Ishikawa (cell line): ENCODE measurements around the gene TSR1.

Experiments used
- CEBPB ChIP-seq: IDR thresholded peaks from 2 replicates; pipeline ENCODE4 v1.6.1; 2012
- CREB1 ChIP-seq: IDR thresholded peaks from 2 replicates; pipeline ENCODE4 v1.6.1; 2012; ENCODE audit warnings: low read depth
- EGR1 ChIP-seq: IDR thresholded peaks from 2 replicates; pipeline ENCODE4 v1.6.1; 2012
- EP300 ChIP-seq: IDR thresholded peaks from 2 replicates; pipeline ENCODE4 v1.6.1; 2012; ENCODE audit warnings: borderline replicate concordance
- FOXM1 ChIP-seq: IDR thresholded peaks from 2 replicates; pipeline ENCODE4 v1.6.1; 2012; ENCODE audit warnings: low read depth, borderline replicate concordance
- NFIC ChIP-seq: IDR thresholded peaks from 2 replicates; pipeline ENCODE4 v1.6.1; 2012
- RAD21 ChIP-seq: IDR thresholded peaks from 2 replicates; pipeline ENCODE4 v1.6.1; 2012; ENCODE audit warnings: low read depth
- TAF1 ChIP-seq: IDR thresholded peaks from 2 replicates; pipeline ENCODE4 v1.6.1; 2012; ENCODE audit warnings: low read depth, mild to moderate bottlenecking
- TCF12 ChIP-seq: IDR thresholded peaks from 2 replicates; pipeline ENCODE4 v1.6.1; 2012; ENCODE audit warnings: low read depth
- TEAD4 ChIP-seq: IDR thresholded peaks from 2 replicates; pipeline ENCODE4 v1.6.1; 2012
- YY1 ChIP-seq: IDR thresholded peaks from 2 replicates; pipeline ENCODE4 v1.6.1; 2012; ENCODE audit warnings: low read depth
- ZBTB7A ChIP-seq: IDR thresholded peaks from 2 replicates; pipeline ENCODE4 v1.6.1; 2012; ENCODE audit warnings: low read depth
- TF ChIP-seq, protein P1 (sequence below): IDR thresholded peaks from 2 replicates; pipeline ENCODE4 v1.6.1; 2012
- TF ChIP-seq, protein P2 (sequence below): IDR thresholded peaks from 2 replicates; pipeline ENCODE4 v1.6.1; 2012; ENCODE audit warnings: low read depth, mild to moderate bottlenecking
- TF ChIP-seq, protein P3 (sequence below): IDR thresholded peaks from 2 replicates; pipeline ENCODE4 v1.6.1; 2012

The TSR1 gene

DNA sequence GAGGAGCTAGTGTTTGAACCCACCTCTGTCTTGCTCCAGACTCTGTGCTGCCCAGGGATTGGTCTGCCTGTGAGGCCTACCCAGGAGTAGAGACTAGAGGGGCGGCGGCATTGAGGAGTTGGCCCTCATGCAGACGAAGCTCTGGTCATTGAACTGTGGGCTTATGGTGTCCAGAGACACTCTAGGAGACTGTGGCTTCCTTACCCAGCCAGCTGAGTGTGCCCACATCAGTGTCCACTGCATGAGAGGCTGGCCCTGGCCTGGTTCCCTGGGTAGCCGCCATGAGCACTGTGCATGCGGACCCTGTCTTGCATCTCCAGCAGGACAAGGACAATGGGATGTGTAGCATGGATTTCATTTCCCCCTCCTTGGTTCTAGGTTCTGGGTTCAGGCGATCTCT, 15.0 kb upstream of the TSR1 start:
- no peak for TF ChIP-seq ZBTB7A
- TF ChIP-seq, protein P1, sequence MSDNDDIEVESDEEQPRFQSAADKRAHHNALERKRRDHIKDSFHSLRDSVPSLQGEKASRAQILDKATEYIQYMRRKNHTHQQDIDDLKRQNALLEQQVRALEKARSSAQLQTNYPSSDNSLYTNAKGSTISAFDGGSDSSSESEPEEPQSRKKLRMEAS, result no peak
- TF ChIP-seq, protein P2, sequence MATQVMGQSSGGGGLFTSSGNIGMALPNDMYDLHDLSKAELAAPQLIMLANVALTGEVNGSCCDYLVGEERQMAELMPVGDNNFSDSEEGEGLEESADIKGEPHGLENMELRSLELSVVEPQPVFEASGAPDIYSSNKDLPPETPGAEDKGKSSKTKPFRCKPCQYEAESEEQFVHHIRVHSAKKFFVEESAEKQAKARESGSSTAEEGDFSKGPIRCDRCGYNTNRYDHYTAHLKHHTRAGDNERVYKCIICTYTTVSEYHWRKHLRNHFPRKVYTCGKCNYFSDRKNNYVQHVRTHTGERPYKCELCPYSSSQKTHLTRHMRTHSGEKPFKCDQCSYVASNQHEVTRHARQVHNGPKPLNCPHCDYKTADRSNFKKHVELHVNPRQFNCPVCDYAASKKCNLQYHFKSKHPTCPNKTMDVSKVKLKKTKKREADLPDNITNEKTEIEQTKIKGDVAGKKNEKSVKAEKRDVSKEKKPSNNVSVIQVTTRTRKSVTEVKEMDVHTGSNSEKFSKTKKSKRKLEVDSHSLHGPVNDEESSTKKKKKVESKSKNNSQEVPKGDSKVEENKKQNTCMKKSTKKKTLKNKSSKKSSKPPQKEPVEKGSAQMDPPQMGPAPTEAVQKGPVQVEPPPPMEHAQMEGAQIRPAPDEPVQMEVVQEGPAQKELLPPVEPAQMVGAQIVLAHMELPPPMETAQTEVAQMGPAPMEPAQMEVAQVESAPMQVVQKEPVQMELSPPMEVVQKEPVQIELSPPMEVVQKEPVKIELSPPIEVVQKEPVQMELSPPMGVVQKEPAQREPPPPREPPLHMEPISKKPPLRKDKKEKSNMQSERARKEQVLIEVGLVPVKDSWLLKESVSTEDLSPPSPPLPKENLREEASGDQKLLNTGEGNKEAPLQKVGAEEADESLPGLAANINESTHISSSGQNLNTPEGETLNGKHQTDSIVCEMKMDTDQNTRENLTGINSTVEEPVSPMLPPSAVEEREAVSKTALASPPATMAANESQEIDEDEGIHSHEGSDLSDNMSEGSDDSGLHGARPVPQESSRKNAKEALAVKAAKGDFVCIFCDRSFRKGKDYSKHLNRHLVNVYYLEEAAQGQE, result no peak
- no peak for TF ChIP-seq CEBPB
- TF ChIP-seq CREB1, result no peak
- no peak for TF ChIP-seq RAD21
- TF ChIP-seq TEAD4, result no peak
- TF ChIP-seq, protein P3, sequence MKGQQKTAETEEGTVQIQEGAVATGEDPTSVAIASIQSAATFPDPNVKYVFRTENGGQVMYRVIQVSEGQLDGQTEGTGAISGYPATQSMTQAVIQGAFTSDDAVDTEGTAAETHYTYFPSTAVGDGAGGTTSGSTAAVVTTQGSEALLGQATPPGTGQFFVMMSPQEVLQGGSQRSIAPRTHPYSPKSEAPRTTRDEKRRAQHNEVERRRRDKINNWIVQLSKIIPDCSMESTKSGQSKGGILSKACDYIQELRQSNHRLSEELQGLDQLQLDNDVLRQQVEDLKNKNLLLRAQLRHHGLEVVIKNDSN, result no peak
- TF ChIP-seq FOXM1, result no peak
- no peak for TF ChIP-seq EGR1
- TF ChIP-seq TAF1, result no peak
- no peak for TF ChIP-seq NFIC
- TF ChIP-seq YY1, result no peak
- no peak for TF ChIP-seq EP300
- no peak for TF ChIP-seq TCF12

DNA sequence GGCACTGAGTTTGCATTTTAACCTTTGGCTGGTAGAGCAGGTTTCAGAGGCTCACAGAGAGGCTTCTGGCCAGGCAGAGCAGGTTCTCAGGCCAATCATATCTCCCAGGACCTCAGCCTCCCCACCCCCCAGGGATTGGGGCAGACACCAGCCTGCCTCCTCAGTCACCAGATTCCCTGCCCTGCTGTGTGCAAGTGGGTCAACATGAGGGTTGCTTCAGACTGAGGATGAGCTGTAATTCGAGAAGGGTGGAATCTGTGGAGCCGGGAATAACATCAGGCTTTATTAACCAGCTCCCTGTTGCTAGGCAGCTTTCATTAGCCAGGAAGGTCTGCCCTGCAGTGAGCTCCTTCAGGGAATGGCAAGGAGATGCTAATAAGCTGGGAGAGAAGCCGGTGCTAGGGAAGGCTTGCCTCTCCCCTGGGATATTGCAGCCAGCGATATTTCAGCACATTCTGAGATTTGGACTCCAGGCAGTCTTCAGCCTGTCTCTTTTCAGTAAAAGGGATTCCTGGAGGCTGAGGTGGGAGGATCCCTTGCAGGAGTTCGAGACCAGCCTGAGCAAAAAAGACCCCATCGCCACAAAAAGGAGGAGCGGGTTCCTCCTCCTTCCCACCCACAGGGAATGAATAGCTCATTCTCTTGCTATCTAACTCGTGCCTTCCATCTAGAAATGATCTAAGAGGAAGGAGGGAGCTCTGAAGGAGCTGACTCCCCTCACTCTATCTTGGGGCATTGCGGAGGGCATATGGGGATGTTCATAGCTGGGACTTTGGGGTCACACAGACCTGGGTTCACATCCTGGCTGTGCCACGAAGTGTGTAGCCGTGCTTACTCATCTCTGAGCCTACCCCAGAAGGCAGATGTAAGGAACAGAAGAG, 11.8 kb upstream of the TSR1 start:
- TF ChIP-seq ZBTB7A, result no peak
- TF ChIP-seq EP300, result no peak
- no peak for TF ChIP-seq TCF12
- TF ChIP-seq RAD21, result no peak
- no peak for TF ChIP-seq EGR1
- no peak for TF ChIP-seq FOXM1
- TF ChIP-seq CREB1, result no peak
- TF ChIP-seq, protein P3, result no peak
- TF ChIP-seq, protein P2, result no peak
- TF ChIP-seq TAF1, result no peak
- no peak for TF ChIP-seq YY1
- no peak for TF ChIP-seq NFIC
- TF ChIP-seq TEAD4, result no peak
- TF ChIP-seq, protein P1, result no peak
- TF ChIP-seq CEBPB, result no peak

DNA sequence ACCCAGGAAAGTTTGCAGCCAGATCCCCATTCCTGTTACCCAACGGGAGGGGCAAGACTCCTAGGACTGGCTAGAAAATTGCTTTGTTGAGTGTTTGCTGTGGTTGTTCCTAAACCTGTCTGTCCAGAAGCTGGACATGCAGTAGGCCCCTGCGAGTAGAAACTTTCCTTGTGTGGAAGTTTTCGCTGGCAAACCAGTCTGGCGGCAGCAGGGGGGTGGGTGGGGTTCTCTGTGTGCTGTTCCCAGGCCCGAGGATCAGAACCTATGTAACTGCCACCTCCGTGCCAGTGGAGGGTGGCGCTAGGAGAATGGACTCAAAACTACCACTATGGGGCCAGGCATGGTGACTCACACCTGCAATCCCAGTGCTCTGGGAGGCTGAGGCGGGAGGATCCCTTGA, 10.2 kb upstream of the TSR1 start:
- TF ChIP-seq CEBPB (no peak), EGR1 (no peak), FOXM1 (no peak), TEAD4 (no peak), TCF12 (no peak), EP300 (no peak), YY1 (no peak), CREB1 (no peak), TAF1 (no peak), NFIC (no peak), RAD21 (no peak)
- TF ChIP-seq, protein P2, result no peak
- TF ChIP-seq, protein P1, result no peak
- TF ChIP-seq, protein P3, result no peak

DNA sequence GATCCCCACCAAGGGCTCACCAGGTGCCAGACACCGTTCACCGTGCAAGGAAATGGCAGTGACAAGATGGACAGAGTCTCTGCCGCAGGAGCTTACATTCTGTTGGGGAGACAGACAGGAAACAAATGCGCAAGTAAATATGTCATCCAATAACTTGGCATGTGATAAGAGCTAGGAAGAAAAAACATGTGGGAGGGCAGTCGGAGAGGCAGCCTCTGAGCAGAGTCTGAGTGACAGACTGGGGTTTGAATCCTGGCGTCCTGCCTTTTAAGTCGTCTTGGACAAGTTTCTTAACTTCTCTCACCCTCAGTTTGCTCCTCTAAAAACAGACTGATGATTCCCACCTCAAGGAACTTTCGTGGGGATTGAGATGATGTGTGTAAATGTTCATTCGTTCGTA, 8.3 kb upstream of the TSR1 start:
- TF ChIP-seq RAD21 (no peak), EP300 (no peak), FOXM1 (no peak), ZBTB7A (no peak), TCF12 (no peak), EGR1 (no peak), YY1 (no peak), NFIC (no peak), TEAD4 (no peak), TAF1 (no peak), CREB1 (no peak)
- TF ChIP-seq, protein P3, result no peak
- TF ChIP-seq, protein P1, result no peak
- TF ChIP-seq, protein P2, result no peak
